ENCODE results near the gene DGKE. TPM values are rescaled to one million over a fixed set of nuclear protein-coding genes. Genes with fewer than 3 reads are reported as not detected.

DGKE gene
- total RNA-seq, 1 donor from 2014 or later, result 6.8 TPM

DNA sequence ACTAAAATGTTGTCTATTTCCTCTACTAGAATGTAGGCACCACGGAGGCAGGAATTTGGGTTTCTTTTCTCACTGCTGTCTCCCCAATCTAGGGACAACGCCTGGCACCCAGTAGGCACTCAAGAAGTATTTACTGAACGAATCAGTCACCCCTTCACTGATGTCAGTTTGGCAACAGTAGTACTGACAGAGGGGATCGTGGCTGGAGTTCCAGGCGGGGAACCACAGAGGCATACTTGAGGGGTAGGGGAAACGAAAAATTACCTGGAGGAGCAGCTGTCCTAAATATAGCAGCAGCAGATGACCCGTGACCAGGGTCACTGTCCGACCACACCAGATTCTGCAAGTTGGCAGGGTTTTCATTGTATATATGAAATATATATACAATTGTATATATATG, 46.6 kb downstream of the DGKE start:
- H3K9me3 Mint-ChIP-seq (ENCODE audit: low read depth), result no peaks in the 10 kb centered on the region
- no peaks in the 10 kb centered on the region for H3K36me3 Mint-ChIP-seq (ENCODE audit: low read depth)
- TF ChIP-seq, protein P1, sequence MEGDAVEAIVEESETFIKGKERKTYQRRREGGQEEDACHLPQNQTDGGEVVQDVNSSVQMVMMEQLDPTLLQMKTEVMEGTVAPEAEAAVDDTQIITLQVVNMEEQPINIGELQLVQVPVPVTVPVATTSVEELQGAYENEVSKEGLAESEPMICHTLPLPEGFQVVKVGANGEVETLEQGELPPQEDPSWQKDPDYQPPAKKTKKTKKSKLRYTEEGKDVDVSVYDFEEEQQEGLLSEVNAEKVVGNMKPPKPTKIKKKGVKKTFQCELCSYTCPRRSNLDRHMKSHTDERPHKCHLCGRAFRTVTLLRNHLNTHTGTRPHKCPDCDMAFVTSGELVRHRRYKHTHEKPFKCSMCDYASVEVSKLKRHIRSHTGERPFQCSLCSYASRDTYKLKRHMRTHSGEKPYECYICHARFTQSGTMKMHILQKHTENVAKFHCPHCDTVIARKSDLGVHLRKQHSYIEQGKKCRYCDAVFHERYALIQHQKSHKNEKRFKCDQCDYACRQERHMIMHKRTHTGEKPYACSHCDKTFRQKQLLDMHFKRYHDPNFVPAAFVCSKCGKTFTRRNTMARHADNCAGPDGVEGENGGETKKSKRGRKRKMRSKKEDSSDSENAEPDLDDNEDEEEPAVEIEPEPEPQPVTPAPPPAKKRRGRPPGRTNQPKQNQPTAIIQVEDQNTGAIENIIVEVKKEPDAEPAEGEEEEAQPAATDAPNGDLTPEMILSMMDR (IDR thresholded peaks at IDR 0.05), result no peak
- H3K27me3 Mint-ChIP-seq (ENCODE audit: low read depth), result no peaks in the 10 kb centered on the region
- peaks cover 3% of the 10 kb centered on the region for H3K4me1 Mint-ChIP-seq (ENCODE audit: low read depth)
- no peak overlapping the region for H3K27ac Mint-ChIP-seq (ENCODE audit: unreplicated experiment)
- H3K4me3 Mint-ChIP-seq (ENCODE audit: unreplicated experiment), result no peak overlapping the region
- no peak for DNase-seq (ENCODE audit: low spot score)

DNA sequence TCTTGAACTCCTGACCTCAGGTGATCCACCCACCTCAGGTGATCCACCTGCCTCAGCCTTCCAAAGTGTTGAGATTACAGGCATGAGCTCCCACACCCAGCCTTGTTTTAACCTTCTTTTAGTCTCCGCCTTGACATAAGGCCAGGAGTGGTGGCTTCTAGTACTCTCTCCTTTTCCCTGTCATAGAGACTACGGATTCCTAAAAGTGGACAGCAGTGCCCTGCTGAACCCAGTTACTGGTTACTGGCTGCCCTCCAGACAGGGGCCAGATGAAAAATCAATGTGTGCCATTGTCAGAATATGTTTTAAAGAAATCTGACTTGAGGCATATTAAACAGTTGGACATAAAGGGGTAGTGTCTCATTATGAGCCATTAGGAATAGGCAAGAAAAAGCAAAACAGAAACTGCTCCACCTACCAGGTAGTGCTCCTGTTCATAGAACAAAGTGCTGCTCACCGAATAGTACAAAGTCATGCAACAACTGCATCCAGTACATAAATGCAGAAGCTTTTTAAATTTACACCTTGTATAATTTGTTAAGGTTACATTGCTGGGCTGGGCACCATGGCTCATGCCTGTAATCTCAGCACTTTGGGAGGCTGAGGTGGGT, 47.8 kb downstream of the DGKE start:
- H3K27ac Mint-ChIP-seq (ENCODE audit: unreplicated experiment), result no peak overlapping the region
- H3K36me3 Mint-ChIP-seq (ENCODE audit: low read depth), result no peaks in the 10 kb centered on the region
- no peak overlapping the region for H3K4me3 Mint-ChIP-seq (ENCODE audit: unreplicated experiment)
- H3K4me1 Mint-ChIP-seq (ENCODE audit: low read depth), result peaks cover 3% of the 10 kb centered on the region
- no peaks in the 10 kb centered on the region for H3K27me3 Mint-ChIP-seq (ENCODE audit: low read depth)
- DNase-seq (ENCODE audit: low spot score), result no peak
- TF ChIP-seq, protein P1 (IDR thresholded peaks at IDR 0.05), result no peak
- no peaks in the 10 kb centered on the region for H3K9me3 Mint-ChIP-seq (ENCODE audit: low read depth)

DNA sequence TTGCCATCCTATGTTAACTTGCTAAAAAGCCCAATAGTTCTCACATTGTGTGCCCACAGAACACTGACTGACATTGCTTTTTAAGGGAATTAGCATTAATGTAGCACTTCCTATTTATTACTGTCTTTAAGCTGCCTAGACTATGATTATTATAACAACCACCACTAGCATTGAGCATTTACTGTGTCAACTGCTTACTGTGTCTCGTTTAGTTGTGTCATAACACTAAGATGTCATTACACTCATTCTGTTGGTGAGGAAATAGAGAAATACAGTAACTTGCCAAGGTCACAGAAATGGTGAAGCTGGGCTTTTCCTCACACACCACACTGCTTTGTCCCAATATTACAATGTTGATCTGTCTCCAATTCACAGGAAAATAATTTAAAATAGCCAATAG, 49.7 kb downstream of the DGKE start:
- Mint-ChIP-seq H3K9me3 (ENCODE audit: low read depth) (peaks cover 9% of the 10 kb centered on the region), H3K27ac (ENCODE audit: unreplicated experiment) (no peak overlapping the region), H3K36me3 (ENCODE audit: low read depth) (peaks cover 10% of the 10 kb centered on the region), H3K4me3 (ENCODE audit: unreplicated experiment) (no peak overlapping the region), H3K27me3 (ENCODE audit: low read depth) (no peaks in the 10 kb centered on the region), H3K4me1 (ENCODE audit: low read depth) (peaks cover 3% of the 10 kb centered on the region)
- TF ChIP-seq, protein P1 (IDR thresholded peaks at IDR 0.05), result no peak
- no peak for DNase-seq (ENCODE audit: low spot score)

DNA sequence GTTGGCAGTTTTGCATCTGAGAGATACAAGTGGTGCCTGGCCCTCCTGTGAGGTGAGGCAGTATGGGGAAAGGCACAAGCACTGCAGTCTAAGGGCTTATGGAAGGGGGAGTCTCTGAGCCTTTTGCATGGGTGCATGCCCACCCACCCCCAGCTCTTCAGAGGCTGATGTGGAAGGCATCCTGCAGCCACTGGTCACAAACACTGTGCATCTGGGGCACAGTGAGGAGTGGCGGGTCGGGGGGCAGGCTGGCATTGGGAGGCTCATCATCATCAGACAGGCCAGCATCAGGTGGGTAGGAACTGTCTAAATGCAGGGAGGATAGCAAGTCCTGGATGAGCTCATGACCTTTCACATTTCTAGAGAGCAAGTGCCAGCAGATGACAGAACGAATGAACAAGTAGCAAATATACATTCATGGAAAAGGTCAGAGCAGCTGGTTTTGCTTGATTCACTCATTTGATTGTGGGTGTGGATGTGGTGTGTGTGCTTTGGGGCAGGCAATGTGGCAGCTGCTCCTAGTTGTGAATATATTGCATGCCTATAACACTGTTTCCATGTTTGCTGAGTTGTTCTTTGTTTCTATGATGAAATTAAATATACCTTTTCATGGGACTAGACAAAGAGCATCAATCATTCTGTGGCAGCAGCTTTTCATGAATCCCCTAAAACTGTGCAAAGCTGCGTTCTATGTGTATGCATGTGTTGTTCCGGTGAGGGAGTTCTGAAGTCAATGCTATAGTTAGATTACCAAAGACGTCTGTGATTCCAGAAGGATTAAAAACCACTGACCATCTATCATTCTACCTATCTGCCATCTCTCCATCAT, 50.7 kb downstream of the DGKE start:
- Mint-ChIP-seq H3K27ac (ENCODE audit: unreplicated experiment) (no peak overlapping the region), H3K4me1 (ENCODE audit: low read depth) (peaks cover 3% of the 10 kb centered on the region), H3K9me3 (ENCODE audit: low read depth) (peaks cover 9% of the 10 kb centered on the region), H3K36me3 (ENCODE audit: low read depth) (peaks cover 10% of the 10 kb centered on the region), H3K4me3 (ENCODE audit: unreplicated experiment) (no peak overlapping the region), H3K27me3 (ENCODE audit: low read depth) (no peaks in the 10 kb centered on the region)
- TF ChIP-seq, protein P1 (IDR thresholded peaks at IDR 0.05), result no peak
- DNase-seq (ENCODE audit: low spot score), result no peak

DNA sequence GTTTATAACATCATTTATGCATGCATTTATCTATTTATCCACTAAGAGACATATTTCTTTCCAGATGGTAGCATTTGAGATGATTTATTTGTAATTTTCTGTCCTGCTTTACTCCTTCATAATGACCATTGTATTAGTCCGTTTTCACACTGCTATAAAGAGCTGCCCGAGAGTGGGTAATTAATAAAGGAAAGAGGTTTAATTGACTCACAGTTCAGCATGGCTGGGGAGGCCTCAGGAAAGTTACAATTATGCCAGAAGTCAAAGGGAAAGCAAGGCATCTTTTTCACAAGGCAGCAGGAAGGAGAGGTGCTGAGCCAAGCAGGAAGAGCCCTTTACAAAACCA, 51.3 kb downstream of the DGKE start:
- H3K4me1 Mint-ChIP-seq (ENCODE audit: low read depth), result no peaks in the 10 kb centered on the region

More for the DNA sequence above, 51.3 kb downstream of the DGKE start:
- H3K27me3 Mint-ChIP-seq (ENCODE audit: low read depth), result no peaks in the 10 kb centered on the region
- TF ChIP-seq, protein P1 (IDR thresholded peaks at IDR 0.05), result no peak
- no peak for DNase-seq (ENCODE audit: low spot score)
- H3K9me3 Mint-ChIP-seq (ENCODE audit: low read depth), result peaks cover 9% of the 10 kb centered on the region
- H3K36me3 Mint-ChIP-seq (ENCODE audit: low read depth), result peaks cover 10% of the 10 kb centered on the region
- H3K4me3 Mint-ChIP-seq (ENCODE audit: unreplicated experiment), result no peak overlapping the region
- no peak overlapping the region for H3K27ac Mint-ChIP-seq (ENCODE audit: unreplicated experiment)

Data from chondrocyte (in vitro differentiated cells).